Body of pancreas (tissue), 4 donors: ENCODE results near the gene OTOGL. TPM values are rescaled to one million over a fixed set of nuclear protein-coding genes. Genes with fewer than 3 reads are reported as not detected.
"Not testable (repeated sequence)": the region's sequence is repeated elsewhere in the genome, so short reads cannot be mapped to it uniquely, and the experiment has no call there.

ENCODE experiments used
- ATAC-seq: fragments of 150-250 bp; one replicate; pipeline ENCODE4 v1.9.1; 2016
- DNase-seq, 4 donors: peaks; one replicate each; pipeline ENCODE4 v3.0.0-alpha.2; 2019
- H3K27ac ChIP-seq, 4 donors: fragments of 200-600 bp; sonication (generic); 1 replicate in 3 of 4; 2 replicates in 1 of 4; pipeline versions ENCODE4 v1.5.1 to v1.6.1; 2016 to 2019; ENCODE audit warnings: mild to moderate bottlenecking in 1 of 4, mixed read lengths in 1 of 4, moderate library complexity in 1 of 4
- H3K27me3 ChIP-seq, 2 donors: fragments of 200-600 bp; sonication (generic); one replicate each; pipeline ENCODE4 v1.6.0; 2016; ENCODE audit warnings: mild to moderate bottlenecking in 1 of 2
- H3K36me3 ChIP-seq, 2 donors: fragments of 200-600 bp; sonication (generic); replicated peaks in 1 of 2; 2 replicates each; pipeline ENCODE4 v1.5.1; 2016; ENCODE audit warnings: low read depth in 2 of 2; ENCODE audit not compliant: insufficient read depth in 1 of 2
- H3K4me1 ChIP-seq: fragments of 200-600 bp; sonication (generic); one replicate; pipeline ENCODE4 v1.6.0; 2016
- H3K4me3 ChIP-seq, 2 donors: fragments of 200-600 bp; sonication (generic); 1 replicate in 1 of 2; 2 replicates in 1 of 2; pipeline ENCODE4 v1.5.1; 2016 to 2019
- H3K9me3 ChIP-seq, 3 donors: fragments of 200-600 bp; sonication (generic); 1 replicate in 2 of 3; 2 replicates in 1 of 3; pipeline ENCODE4 v1.5.1; 2016
- CTCF ChIP-seq, 7 experiments: fragments of 450-650 bp in 4 of 7; fragments of 200-600 bp in 3 of 7; sonication (generic) in 3 of 7; IDR thresholded peaks; one replicate each; pipeline ENCODE4 v1.5.1; 2016 to 2019; ENCODE audit warnings: antibody characterized with exemption in 7 of 7
- POLR2A ChIP-seq, 3 donors: fragments of 450-650 bp; IDR thresholded peaks; one replicate each; pipeline ENCODE4 v1.6.1; 2016; ENCODE audit warnings: antibody characterized with exemption in 3 of 3, mild to moderate bottlenecking in 2 of 3
- WGBS, 2 donors: methylation state at CpG; one replicate each; pipeline ENCODE4 v1.1.5; 2017; 5-methylcytosine and 5-hydroxymethylcytosine counted together
- intact Hi-C: fragments of 100-400 bp; cut with DNase I; formaldehyde crosslinking; loops from one replicate; pipeline ENCODE4 v1.15.1; 2023
- total RNA-seq, 2 donors: library from RNA; depleted of rRNA; stranded (reverse); fragments of >200 nt; gene quantifications; one replicate each; pipeline ENCODE4 v1.1.0, GENCODE V29; 2016

OTOGL gene
- total RNA-seq, 2 donors from 2014 or later = 0.26 to 0.33 TPM

GRCh38 chr12:80142640-80143039, 43.3 kb downstream of the OTOGL start:
- Histone ChIP-seq H3K36me3 (no peaks in the 10 kb centered on the region), H3K27me3 (no peaks in the 10 kb centered on the region), H3K4me3 (no peak overlapping the region), H3K27ac (no peak overlapping the region), H3K4me1 (no peaks in the 10 kb centered on the region), H3K9me3 (no peaks in the 10 kb centered on the region)
- ATAC-seq (no peak), DNase-seq (no peak)
- intact Hi-C loops = no loop called here
- 41% methylated on average over 2 of the region's 2 CpGs for WGBS, 2 donors
- TF ChIP-seq CTCF (IDR thresholded peaks at IDR 0.05) (no peak), POLR2A (IDR thresholded peaks at IDR 0.05) (no peak)

GRCh38 chr12:80143537-80143936, 44.2 kb downstream of the OTOGL start:
- DNase-seq (no peak), ATAC-seq (no peak)
- no peaks in the 10 kb centered on the region for H3K4me1 ChIP-seq
- 79 to 81% methylated on average over 4 of the region's 4 CpGs for WGBS, 2 donors
- H3K27me3 ChIP-seq = no peaks in the 10 kb centered on the region
- no peak overlapping the region for H3K27ac ChIP-seq
- no peak for TF ChIP-seq CTCF (IDR thresholded peaks at IDR 0.05)
- TF ChIP-seq POLR2A (IDR thresholded peaks at IDR 0.05) = no peak
- no peaks in the 10 kb centered on the region for H3K9me3 ChIP-seq
- intact Hi-C loops = no loop called here
- H3K4me3 ChIP-seq = no peak overlapping the region
- H3K36me3 ChIP-seq = no peaks in the 10 kb centered on the region

GRCh38 chr12:80149547-80150313, 50.4 kb downstream of the OTOGL start:
- intact Hi-C loops, ATAC-seq: not testable (repeated sequence)

GRCh38 chr12:80151131-80151530, 51.8 kb downstream of the OTOGL start:
- intact Hi-C loops = no loop called here
- Histone ChIP-seq H3K27me3 (no peaks in the 10 kb centered on the region), H3K4me3 (no peak overlapping the region), H3K27ac (no peak overlapping the region), H3K4me1 (no peaks in the 10 kb centered on the region), H3K9me3 (no peaks in the 10 kb centered on the region), H3K36me3 (no peaks in the 10 kb centered on the region)
- WGBS, 2 donors = 90 to 91% methylated on average over 2 of the region's 2 CpGs
- TF ChIP-seq CTCF (IDR thresholded peaks at IDR 0.05) (no peak), POLR2A (IDR thresholded peaks at IDR 0.05) (no peak)
- ATAC-seq (no peak), DNase-seq (no peak)

More at GRCh38 chr12:80149547-80150313, 50.4 kb downstream of the OTOGL start:
- not testable (repeated sequence) for DNase-seq, H3K9me3 ChIP-seq, H3K4me1 ChIP-seq, H3K4me3 ChIP-seq, H3K27me3 ChIP-seq, H3K36me3 ChIP-seq, H3K27ac ChIP-seq
- WGBS, 2 donors = 76 to 92% methylated on average over 14 to 25 of the region's 26 CpGs

GRCh38 chr12:80154261-80154660, 54.9 kb downstream of the OTOGL start:
- TF ChIP-seq POLR2A (IDR thresholded peaks at IDR 0.05) = no peak
- TF ChIP-seq CTCF (IDR thresholded peaks at IDR 0.05) = no peak
- Histone ChIP-seq H3K4me3 (no peak overlapping the region), H3K9me3 (no peaks in the 10 kb centered on the region), H3K4me1 (no peaks in the 10 kb centered on the region), H3K27me3 (no peaks in the 10 kb centered on the region), H3K27ac (no peak overlapping the region), H3K36me3 (no peaks in the 10 kb centered on the region)
- ATAC-seq = no peak
- intact Hi-C loops = no loop called here
- DNase-seq = no peak
- WGBS, 2 donors = 11 to 15% methylated on average over 1 of the region's 1 CpG
